K562 (cell line): ENCODE results near the gene HTRA3.

ENCODE experiments used
- ZBTB26 ChIP-seq: fragments of 450-650 bp; formaldehyde crosslinking; IDR thresholded peaks from 2 replicates; pipeline ENCODE4 v1.4.0; 2022; ENCODE audit warnings: missing genetic modification characterization
- TF ChIP-seq, protein P1 (sequence below): sonication (generic); formaldehyde crosslinking; IDR thresholded peaks from 2 replicates; pipeline ENCODE4 v1.4.0; 2020; ENCODE audit warnings: mild to moderate bottlenecking, missing genetic modification reagents

GRCh38 chr4:8269535-8270417 is at the start of gene HTRA3:
- no peak for TF ChIP-seq ZBTB26 (CRISPR knock-in tag)
- TF ChIP-seq, protein P1, sequence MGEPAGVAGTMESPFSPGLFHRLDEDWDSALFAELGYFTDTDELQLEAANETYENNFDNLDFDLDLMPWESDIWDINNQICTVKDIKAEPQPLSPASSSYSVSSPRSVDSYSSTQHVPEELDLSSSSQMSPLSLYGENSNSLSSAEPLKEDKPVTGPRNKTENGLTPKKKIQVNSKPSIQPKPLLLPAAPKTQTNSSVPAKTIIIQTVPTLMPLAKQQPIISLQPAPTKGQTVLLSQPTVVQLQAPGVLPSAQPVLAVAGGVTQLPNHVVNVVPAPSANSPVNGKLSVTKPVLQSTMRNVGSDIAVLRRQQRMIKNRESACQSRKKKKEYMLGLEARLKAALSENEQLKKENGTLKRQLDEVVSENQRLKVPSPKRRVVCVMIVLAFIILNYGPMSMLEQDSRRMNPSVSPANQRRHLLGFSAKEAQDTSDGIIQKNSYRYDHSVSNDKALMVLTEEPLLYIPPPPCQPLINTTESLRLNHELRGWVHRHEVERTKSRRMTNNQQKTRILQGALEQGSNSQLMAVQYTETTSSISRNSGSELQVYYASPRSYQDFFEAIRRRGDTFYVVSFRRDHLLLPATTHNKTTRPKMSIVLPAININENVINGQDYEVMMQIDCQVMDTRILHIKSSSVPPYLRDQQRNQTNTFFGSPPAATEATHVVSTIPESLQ: no peak
